H9 (cell line): ENCODE measurements around the gene NSD1. TPM values are rescaled to one million over a fixed set of nuclear protein-coding genes. Genes with fewer than 3 reads are reported as not detected.

Experiments used
- DNase-seq: peaks from one replicate; pipeline ENCODE4 v3.0.0-alpha.2; 2017
- H2AFZ ChIP-seq: one replicate; pipeline ENCODE4 v1.6.1; 2013; ENCODE audit warnings: mild to moderate bottlenecking, low read length, control low read depth, moderate library complexity
- H2AK5ac ChIP-seq: 2 replicates; pipeline ENCODE4 v1.6.1; 2013; ENCODE audit warnings: low read length, control low read depth, mixed read lengths; ENCODE audit not compliant: insufficient read length
- H2BK120ac ChIP-seq: one replicate; pipeline ENCODE4 v1.6.1; 2013; ENCODE audit warnings: low read depth, mild to moderate bottlenecking, low read length, control low read depth, inconsistent platforms; ENCODE audit not compliant: poor library complexity, severe bottlenecking
- H2BK12ac ChIP-seq: 2 replicates; pipeline ENCODE4 v1.6.1; 2013; ENCODE audit warnings: low read length, control low read depth, mixed read lengths, low read depth; ENCODE audit not compliant: insufficient read length
- H2BK15ac ChIP-seq: 2 replicates; pipeline ENCODE4 v1.6.1; 2013; ENCODE audit warnings: low read depth, low read length, control low read depth
- H2BK20ac ChIP-seq: one replicate; pipeline ENCODE4 v1.6.1; 2013; ENCODE audit warnings: low read depth, mild to moderate bottlenecking, low read length, control low read depth, inconsistent platforms; ENCODE audit not compliant: poor library complexity, severe bottlenecking
- H2BK5ac ChIP-seq: 2 replicates; pipeline ENCODE4 v1.6.1; 2013; ENCODE audit warnings: low read length, control low read depth, mixed read lengths; ENCODE audit not compliant: insufficient read length
- H3K14ac ChIP-seq: 2 replicates; pipeline ENCODE4 v1.6.1; 2013; ENCODE audit warnings: low read length, control low read depth; ENCODE audit not compliant: insufficient read depth
- H3K18ac ChIP-seq: 2 replicates; pipeline ENCODE4 v1.6.1; 2013; ENCODE audit warnings: low read depth, mild to moderate bottlenecking, mixed read lengths, low read length, control low read depth; ENCODE audit not compliant: insufficient read length
- H3K23ac ChIP-seq: 2 replicates; pipeline ENCODE4 v1.6.1; 2013; ENCODE audit warnings: low read length, control low read depth, mixed read lengths, low read depth; ENCODE audit not compliant: insufficient read length
- H3K23me2 ChIP-seq: 2 replicates; pipeline ENCODE4 v1.6.1; 2013; ENCODE audit warnings: low read depth, mild to moderate bottlenecking, mixed read lengths, low read length, control low read depth; ENCODE audit not compliant: insufficient read length, poor library complexity, severe bottlenecking
- H3K27ac ChIP-seq: 2 replicates; pipeline ENCODE4 v1.5.1; 2013; ENCODE audit warnings: low read length, control low read depth, mixed read lengths, low read depth; ENCODE audit not compliant: insufficient read length
- H3K27me3 ChIP-seq: 2 replicates; pipeline ENCODE4 v1.6.1; 2013; ENCODE audit warnings: low read length, control low read depth, inconsistent platforms; ENCODE audit not compliant: insufficient read depth
- H3K4ac ChIP-seq: 2 replicates; pipeline ENCODE4 v1.6.1; 2013; ENCODE audit warnings: low read depth, mild to moderate bottlenecking, control low read depth, inconsistent platforms, low read length, moderate library complexity
- H3K4me1 ChIP-seq: 2 replicates; pipeline ENCODE4 v1.6.1; 2013; ENCODE audit warnings: low read length, control low read depth, inconsistent platforms; ENCODE audit not compliant: insufficient read depth
- H3K4me2 ChIP-seq: 2 replicates; pipeline ENCODE4 v1.6.1; 2013; ENCODE audit warnings: low read length, control low read depth, mixed read lengths; ENCODE audit not compliant: insufficient read length, insufficient read depth
- H3K56ac ChIP-seq: 2 replicates; pipeline ENCODE4 v1.6.1; 2013; ENCODE audit warnings: low read depth, mild to moderate bottlenecking, mixed read lengths, low read length, control low read depth; ENCODE audit not compliant: insufficient read length
- H3K79me1 ChIP-seq: 2 replicates; pipeline ENCODE4 v1.6.1; 2013; ENCODE audit warnings: low read depth, mild to moderate bottlenecking, moderate library complexity, low read length, control low read depth, inconsistent platforms; ENCODE audit not compliant: insufficient read depth, poor library complexity, severe bottlenecking
- H3K79me2 ChIP-seq: 2 replicates; pipeline ENCODE4 v1.6.1; 2013; ENCODE audit warnings: low read length, control low read depth, inconsistent platforms; ENCODE audit not compliant: insufficient read depth
- H3K9ac ChIP-seq: 2 replicates; pipeline ENCODE4 v1.6.1; 2013; ENCODE audit warnings: low read length, control low read depth, mixed read lengths; ENCODE audit not compliant: insufficient read length; ENCODE audit errors: extremely low read depth
- H3K9me3 ChIP-seq: one replicate; pipeline ENCODE4 v1.6.1; 2013; ENCODE audit warnings: low read depth, low read length, inconsistent platforms; ENCODE audit not compliant: control insufficient read depth
- H3T11ph ChIP-seq: one replicate; pipeline ENCODE4 v1.6.1; 2013; ENCODE audit warnings: mild to moderate bottlenecking, low read length, control low read depth, inconsistent platforms
- H4K20me1 ChIP-seq: one replicate; pipeline ENCODE4 v1.6.1; 2013; ENCODE audit not compliant: control insufficient read depth, insufficient read length, insufficient read depth
- H4K5ac ChIP-seq: 2 replicates; pipeline ENCODE4 v1.6.1; 2013; ENCODE audit warnings: low read depth, mild to moderate bottlenecking, mixed read lengths, low read length, control low read depth; ENCODE audit not compliant: insufficient read length
- H4K8ac ChIP-seq: replicated peaks from 2 replicates; pipeline ENCODE4 v1.6.1; 2013; ENCODE audit warnings: low read length, control low read depth, mixed read lengths, low read depth; ENCODE audit not compliant: insufficient read length
- H4K91ac ChIP-seq: 2 replicates; pipeline ENCODE4 v1.6.1; 2013; ENCODE audit warnings: low read depth, mild to moderate bottlenecking, moderate library complexity, mixed read lengths, low read length, control low read depth; ENCODE audit not compliant: insufficient read length
- H3K27ac Mint-ChIP-seq, 3 experiments: 2 replicates in 2 of 3; 3 replicates in 1 of 3; pipeline ENCODE4 v1.8.0; 2020 to 2021; ENCODE audit warnings: mixed read lengths in 3 of 3, mild to moderate bottlenecking in 1 of 3, moderate library complexity in 1 of 3
- H3K27me3 Mint-ChIP-seq: 2 replicates; pipeline ENCODE4 v1.8.0; 2021; ENCODE audit warnings: low read depth, mild to moderate bottlenecking, moderate library complexity, mixed read lengths
- H3K36me3 Mint-ChIP-seq, 3 experiments: 2 replicates in 2 of 3; 3 replicates in 1 of 3; pipeline ENCODE4 v1.8.0; 2020 to 2021; ENCODE audit warnings: low read depth in 3 of 3, mixed read lengths in 3 of 3; ENCODE audit not compliant: insufficient read depth in 1 of 3
- H3K4me1 Mint-ChIP-seq, 2 experiments: 2 replicates each; pipeline ENCODE4 v1.8.0; 2020; ENCODE audit warnings: mixed read lengths in 2 of 2
- H3K4me3 Mint-ChIP-seq, 2 experiments: 2 replicates in 1 of 2; 3 replicates in 1 of 2; pipeline ENCODE4 v1.8.0; 2020 to 2021; ENCODE audit warnings: mild to moderate bottlenecking in 2 of 2, mixed read lengths in 2 of 2, moderate library complexity in 1 of 2
- H3K9me3 Mint-ChIP-seq, 2 experiments: 2 replicates in 1 of 2; 3 replicates in 1 of 2; pipeline ENCODE4 v1.8.0; 2020; ENCODE audit warnings: mild to moderate bottlenecking in 2 of 2, mixed read lengths in 2 of 2, moderate library complexity in 1 of 2
- WGBS: extraction: QIAGEN DNeasy Blood & Tissue Kit; methylation state at CpG from one replicate; pipeline ENCODE4 v1.1.7; 2013; ENCODE audit warnings: missing lambda C conversion rate, low lambda C conversion rate, mixed read lengths; ENCODE audit not compliant: insufficient read length; ENCODE audit errors: extremely low coverage; 5-methylcytosine and 5-hydroxymethylcytosine counted together
- total RNA-seq: library from RNA; stranded (reverse); gene quantifications from 2 replicates; pipeline ENCODE4 v1.2.1, GENCODE V29; 2021
- TF ChIP-seq, protein P1 (sequence below): fragments of 200-600 bp; sonication (generic); conservative IDR thresholded peaks from 3 replicates; pipeline ENCODE4 v1.8.0; 2021; ENCODE audit warnings: antibody characterized with exemption, mild to moderate bottlenecking

The NSD1 gene
- total RNA-seq, 1 experiment from 2014 or later, result 213 TPM

DNA sequence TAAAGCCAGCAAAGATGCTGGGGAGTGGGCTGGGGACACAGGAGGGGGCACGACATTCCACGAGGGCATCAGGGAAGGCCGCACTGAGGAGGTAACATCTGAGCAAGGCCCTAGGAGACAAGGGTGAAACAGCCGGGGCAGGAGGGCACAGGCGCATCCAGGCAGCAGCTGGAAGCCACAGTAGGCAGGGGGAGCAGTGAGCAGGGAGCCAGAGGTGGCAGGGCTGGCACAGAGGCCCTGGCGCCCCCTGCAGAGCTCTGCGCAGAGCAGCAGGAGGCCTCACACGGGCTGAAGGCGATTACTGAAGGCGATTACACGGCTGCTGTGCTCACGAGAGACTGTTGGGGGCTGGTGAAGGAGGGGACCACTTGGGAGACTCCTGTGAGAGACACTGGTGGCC is 202.5 kb downstream of the NSD1 start:
- H3K23me2 ChIP-seq, result no peaks in the 10 kb centered on the region
- H3K79me1 ChIP-seq, result no peaks in the 10 kb centered on the region
- no peak overlapping the region for H2BK120ac ChIP-seq
- no peak overlapping the region for H4K91ac ChIP-seq
- no peak overlapping the region for H2BK20ac ChIP-seq
- H3K14ac ChIP-seq, result no peak overlapping the region; the same call in 1 of the 2 replicates
- H3K4me1 ChIP-seq, result peaks cover 6% of the 10 kb centered on the region; the same call in 1 of the 2 replicates
- H3K56ac ChIP-seq, result no peak overlapping the region
- H4K20me1 ChIP-seq, result no peaks in the 10 kb centered on the region
- H3K9ac ChIP-seq, result no peak overlapping the region
- H3K23ac ChIP-seq, result no peak overlapping the region
- H3K27me3 ChIP-seq, result no peaks in the 10 kb centered on the region
- TF ChIP-seq, protein P1, sequence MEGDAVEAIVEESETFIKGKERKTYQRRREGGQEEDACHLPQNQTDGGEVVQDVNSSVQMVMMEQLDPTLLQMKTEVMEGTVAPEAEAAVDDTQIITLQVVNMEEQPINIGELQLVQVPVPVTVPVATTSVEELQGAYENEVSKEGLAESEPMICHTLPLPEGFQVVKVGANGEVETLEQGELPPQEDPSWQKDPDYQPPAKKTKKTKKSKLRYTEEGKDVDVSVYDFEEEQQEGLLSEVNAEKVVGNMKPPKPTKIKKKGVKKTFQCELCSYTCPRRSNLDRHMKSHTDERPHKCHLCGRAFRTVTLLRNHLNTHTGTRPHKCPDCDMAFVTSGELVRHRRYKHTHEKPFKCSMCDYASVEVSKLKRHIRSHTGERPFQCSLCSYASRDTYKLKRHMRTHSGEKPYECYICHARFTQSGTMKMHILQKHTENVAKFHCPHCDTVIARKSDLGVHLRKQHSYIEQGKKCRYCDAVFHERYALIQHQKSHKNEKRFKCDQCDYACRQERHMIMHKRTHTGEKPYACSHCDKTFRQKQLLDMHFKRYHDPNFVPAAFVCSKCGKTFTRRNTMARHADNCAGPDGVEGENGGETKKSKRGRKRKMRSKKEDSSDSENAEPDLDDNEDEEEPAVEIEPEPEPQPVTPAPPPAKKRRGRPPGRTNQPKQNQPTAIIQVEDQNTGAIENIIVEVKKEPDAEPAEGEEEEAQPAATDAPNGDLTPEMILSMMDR, result peak; percentile 43
- H3T11ph ChIP-seq, result no peak overlapping the region
- peak overlapping the region; percentile 15 for H3K27ac ChIP-seq
- H3K4ac ChIP-seq, result no peak overlapping the region
- Mint-ChIP-seq H3K27me3 (no peaks in the 10 kb centered on the region; the same call in 1 of the 2 replicates), H3K4me3 (no peak overlapping the region), H3K4me1 (peaks cover 9 to 17% of the 10 kb centered on the region in 2 experiments), H3K27ac (peak overlapping the region; percentile 45 to 93 (median 87); a peak in 6 of 7 replicates), H3K9me3 (no peaks in the 10 kb centered on the region), H3K36me3 (peaks cover 21 to 70% (median 59%) of the 10 kb centered on the region in 3 experiments; a peak in 6 of 7 replicates)
- H2BK15ac ChIP-seq, result no peak overlapping the region
- no peak overlapping the region for H2AFZ ChIP-seq
- no peaks in the 10 kb centered on the region; the same call in 1 of the 2 replicates for H3K79me2 ChIP-seq
- peak; percentile 54 for DNase-seq
- no CpG with 5 or more reads among the region's 12 CpGs for WGBS
- H2BK5ac ChIP-seq, result no peak overlapping the region
- H4K5ac ChIP-seq, result no peak overlapping the region
- H2AK5ac ChIP-seq, result no peak overlapping the region
- H3K4me2 ChIP-seq, result no peak overlapping the region
- H3K9me3 ChIP-seq, result no peaks in the 10 kb centered on the region
- no peak overlapping the region for H3K18ac ChIP-seq
- H2BK12ac ChIP-seq, result no peak overlapping the region
- H4K8ac ChIP-seq, result no peak overlapping the region
